Esophagus squamous epithelium (tissue), 5 donors: ENCODE measurements around the gene NCK1. TPM values are rescaled to one million over a fixed set of nuclear protein-coding genes. Genes with fewer than 3 reads are reported as not detected.

Source experiments
- DNase-seq: peaks from one replicate; lab custom pipeline; 2025; lab: John Stamatoyannopoulos, UW
- H3K27ac ChIP-seq, 4 donors: fragments of 200-600 bp; sonication (generic); one replicate each; pipeline ENCODE4 v1.5.1; 2016 to 2019; ENCODE audit warnings: mild to moderate bottlenecking in 1 of 4
- H3K27me3 ChIP-seq, 4 donors: fragments of 200-600 bp; sonication (generic); 1 replicate in 3 of 4; 2 replicates in 1 of 4; pipeline versions ENCODE4 v1.5.1 to v1.6.0; 2017 to 2021; ENCODE audit warnings: antibody characterized with exemption in 1 of 4
- H3K36me3 ChIP-seq, 3 donors: fragments of 200-600 bp; sonication (generic); one replicate each; pipeline ENCODE4 v1.5.1; 2016 to 2019
- H3K4me1 ChIP-seq, 3 donors: fragments of 200-600 bp; sonication (generic); one replicate each; pipeline ENCODE4 v1.5.1; 2017 to 2019
- H3K4me3 ChIP-seq, 4 donors: fragments of 200-600 bp; sonication (generic); 1 replicate in 3 of 4; 2 replicates in 1 of 4; pipeline ENCODE4 v1.5.1; 2016 to 2019; ENCODE audit warnings: mild to moderate bottlenecking in 2 of 4, moderate library complexity in 1 of 4
- H3K9me3 ChIP-seq, 3 donors: fragments of 200-600 bp; sonication (generic); one replicate each; pipeline ENCODE4 v1.5.1; 2016 to 2019
- POLR2A ChIP-seq, 4 donors: fragments of 450-650 bp; IDR thresholded peaks; one replicate each; pipeline ENCODE4 v1.6.1; 2017; ENCODE audit warnings: antibody characterized with exemption in 4 of 4, mild to moderate bottlenecking in 4 of 4, moderate library complexity in 3 of 4
- WGBS, 2 donors: methylation state at CpG; one replicate each; pipeline ENCODE4 v1.1.5; 2018; 5-methylcytosine and 5-hydroxymethylcytosine counted together
- intact Hi-C: fragments of 100-400 bp; cut with DNase I; formaldehyde crosslinking; loops from one replicate; pipeline ENCODE4 v1.15.0; 2022
- total RNA-seq, 4 donors: library from RNA; depleted of rRNA; stranded (reverse); fragments of >200 nt; gene quantifications; one replicate each; pipeline ENCODE4 v1.1.0, GENCODE V29; 2016
- TF ChIP-seq, protein P1 (sequence below), 6 experiments: fragments of 450-650 bp in 4 of 6; fragments of 200-600 bp in 2 of 6; sonication (generic) in 2 of 6; IDR thresholded peaks; one replicate each; pipeline ENCODE4 v1.5.1; 2016 to 2019; ENCODE audit warnings: antibody characterized with exemption in 6 of 6, mild to moderate bottlenecking in 4 of 6, moderate library complexity in 4 of 6
- donor health status: DM: yes; HTN: yes; CAD: no.

Gene NCK1
- total RNA-seq, 4 donors from 2014 or later, result 35.6 to 66.1 (median 57.3) TPM

DNA sequence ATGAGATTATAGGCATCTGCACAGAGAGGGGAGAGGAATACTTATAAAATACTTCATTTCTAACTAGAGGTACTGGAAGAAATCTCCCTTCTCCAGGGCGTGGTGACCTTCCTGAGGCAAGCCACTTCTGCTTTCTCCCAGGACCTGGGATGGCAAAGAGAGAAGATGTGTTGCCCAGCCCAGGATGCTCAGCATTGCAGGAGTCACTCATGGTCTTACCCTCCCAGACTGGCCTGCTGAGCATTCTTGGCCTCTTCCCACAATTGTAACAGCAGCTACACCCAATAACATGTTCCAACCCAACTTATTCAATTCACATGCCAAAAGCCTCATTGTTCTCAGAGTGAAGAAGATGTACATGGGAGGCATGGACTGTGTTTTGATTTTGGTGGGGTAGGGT, 133.6 kb downstream of the NCK1 start:
- H3K9me3 ChIP-seq, result no peaks in the 10 kb centered on the region
- DNase-seq, result no peak
- 25 to 46% methylated on average over 1 of the region's 1 CpG for whole genome bisulfite sequencing, 2 donors
- peaks cover 0 to 38% (median 0%) of the 10 kb centered on the region in 3 donors for H3K36me3 ChIP-seq
- no peaks in the 10 kb centered on the region for H3K27me3 ChIP-seq
- intact Hi-C loops, result no loop called here
- no peak overlapping the region for H3K4me3 ChIP-seq
- TF ChIP-seq, protein P1, sequence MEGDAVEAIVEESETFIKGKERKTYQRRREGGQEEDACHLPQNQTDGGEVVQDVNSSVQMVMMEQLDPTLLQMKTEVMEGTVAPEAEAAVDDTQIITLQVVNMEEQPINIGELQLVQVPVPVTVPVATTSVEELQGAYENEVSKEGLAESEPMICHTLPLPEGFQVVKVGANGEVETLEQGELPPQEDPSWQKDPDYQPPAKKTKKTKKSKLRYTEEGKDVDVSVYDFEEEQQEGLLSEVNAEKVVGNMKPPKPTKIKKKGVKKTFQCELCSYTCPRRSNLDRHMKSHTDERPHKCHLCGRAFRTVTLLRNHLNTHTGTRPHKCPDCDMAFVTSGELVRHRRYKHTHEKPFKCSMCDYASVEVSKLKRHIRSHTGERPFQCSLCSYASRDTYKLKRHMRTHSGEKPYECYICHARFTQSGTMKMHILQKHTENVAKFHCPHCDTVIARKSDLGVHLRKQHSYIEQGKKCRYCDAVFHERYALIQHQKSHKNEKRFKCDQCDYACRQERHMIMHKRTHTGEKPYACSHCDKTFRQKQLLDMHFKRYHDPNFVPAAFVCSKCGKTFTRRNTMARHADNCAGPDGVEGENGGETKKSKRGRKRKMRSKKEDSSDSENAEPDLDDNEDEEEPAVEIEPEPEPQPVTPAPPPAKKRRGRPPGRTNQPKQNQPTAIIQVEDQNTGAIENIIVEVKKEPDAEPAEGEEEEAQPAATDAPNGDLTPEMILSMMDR (IDR thresholded peaks at IDR 0.05), result no peak
- TF ChIP-seq POLR2A (IDR thresholded peaks at IDR 0.05), result no peak
- peaks cover 19 to 72% (median 38%) of the 10 kb centered on the region in 3 donors for H3K4me1 ChIP-seq
- H3K27ac ChIP-seq, result peak overlapping the region; percentile 82 to 95 (median 94)

Other genes starting within 250 kb of the NCK1 start
- gene STAG1, start 109.8 kb upstream of the NCK1 start, total RNA-seq, result 10 to 100 TPM; 10.9 to 42.9 (median 24.9) TPM
- 1 to 10 TPM in 3 of 4 donors, under 1 TPM in 1; 0.68 to 4.0 (median 3.1) TPM for gene SLC35G2, start 43.1 kb upstream of the NCK1 start, total RNA-seq
- 100 to 1,000 TPM in 3 of 4 donors, 10 to 100 TPM in 1; 95.1 to 112 (median 105) TPM for gene IL20RB, start 95.8 kb downstream of the NCK1 start, total RNA-seq